Body of pancreas (tissue), 4 donors: ENCODE results near the gene AXL. TPM values are rescaled to one million over a fixed set of nuclear protein-coding genes. Genes with fewer than 3 reads are reported as not detected.

ENCODE experiments used
- ATAC-seq: fragments of 150-250 bp; one replicate; pipeline ENCODE4 v1.9.1; 2016
- DNase-seq, 4 donors: peaks; one replicate each; pipeline ENCODE4 v3.0.0-alpha.2; 2019
- H3K27ac ChIP-seq, 4 donors: fragments of 200-600 bp; sonication (generic); 1 replicate in 3 of 4; 2 replicates in 1 of 4; pipeline versions ENCODE4 v1.5.1 to v1.6.1; 2016 to 2019; ENCODE audit warnings: mild to moderate bottlenecking in 1 of 4, mixed read lengths in 1 of 4, moderate library complexity in 1 of 4
- H3K27me3 ChIP-seq, 2 donors: fragments of 200-600 bp; sonication (generic); one replicate each; pipeline ENCODE4 v1.6.0; 2016; ENCODE audit warnings: mild to moderate bottlenecking in 1 of 2
- H3K36me3 ChIP-seq, 2 donors: fragments of 200-600 bp; sonication (generic); replicated peaks in 1 of 2; 2 replicates each; pipeline ENCODE4 v1.5.1; 2016; ENCODE audit warnings: low read depth in 2 of 2; ENCODE audit not compliant: insufficient read depth in 1 of 2
- H3K4me1 ChIP-seq: fragments of 200-600 bp; sonication (generic); one replicate; pipeline ENCODE4 v1.6.0; 2016
- H3K4me3 ChIP-seq, 2 donors: fragments of 200-600 bp; sonication (generic); 1 replicate in 1 of 2; 2 replicates in 1 of 2; pipeline ENCODE4 v1.5.1; 2016 to 2019
- H3K9me3 ChIP-seq, 3 donors: fragments of 200-600 bp; sonication (generic); 1 replicate in 2 of 3; 2 replicates in 1 of 3; pipeline ENCODE4 v1.5.1; 2016
- CTCF ChIP-seq, 7 experiments: fragments of 450-650 bp in 4 of 7; fragments of 200-600 bp in 3 of 7; sonication (generic) in 3 of 7; IDR thresholded peaks; one replicate each; pipeline ENCODE4 v1.5.1; 2016 to 2019; ENCODE audit warnings: antibody characterized with exemption in 7 of 7
- POLR2A ChIP-seq, 3 donors: fragments of 450-650 bp; IDR thresholded peaks; one replicate each; pipeline ENCODE4 v1.6.1; 2016; ENCODE audit warnings: antibody characterized with exemption in 3 of 3, mild to moderate bottlenecking in 2 of 3
- WGBS, 2 donors: methylation state at CpG; one replicate each; pipeline ENCODE4 v1.1.5; 2017; 5-methylcytosine and 5-hydroxymethylcytosine counted together
- intact Hi-C: fragments of 100-400 bp; cut with DNase I; formaldehyde crosslinking; loops from one replicate; pipeline ENCODE4 v1.15.1; 2023
- total RNA-seq, 2 donors: library from RNA; depleted of rRNA; stranded (reverse); fragments of >200 nt; gene quantifications; one replicate each; pipeline ENCODE4 v1.1.0, GENCODE V29; 2016

The AXL gene
- total RNA-seq, 2 donors from 2014 or later, result 14.2 to 15.0 TPM

- 52 to 55% methylated on average over 8 of the region's 8 CpGs for WGBS, 2 donors
- no peak for TF ChIP-seq CTCF (IDR thresholded peaks at IDR 0.05)
- TF ChIP-seq POLR2A (IDR thresholded peaks at IDR 0.05), result no peak
- Histone ChIP-seq H3K4me1 (peaks cover 2% of the 10 kb centered on the region), H3K9me3 (no peaks in the 10 kb centered on the region), H3K27ac (no peak overlapping the region), H3K4me3 (no peak overlapping the region), H3K36me3 (no peaks in the 10 kb centered on the region), H3K27me3 (peaks cover 0 to 18% of the 10 kb centered on the region in 2 donors)
- ATAC-seq (no peak), DNase-seq (no peak)
- intact Hi-C loops, result no loop called here
Measured at GRCh38 chr19:41186971-41187883, 31.8 kb upstream of the AXL start.

- H3K4me1 ChIP-seq, result peaks cover 8% of the 10 kb centered on the region
- ATAC-seq (no peak), DNase-seq (no peak)
- no peaks in the 10 kb centered on the region for H3K36me3 ChIP-seq
- TF ChIP-seq CTCF (IDR thresholded peaks at IDR 0.05) (no peak), POLR2A (IDR thresholded peaks at IDR 0.05) (no peak)
- WGBS, 2 donors, result 65 to 66% methylated on average over 3 of the region's 3 CpGs
- H3K27me3 ChIP-seq, result peaks cover 0 to 24% of the 10 kb centered on the region in 2 donors
- H3K9me3 ChIP-seq, result no peaks in the 10 kb centered on the region
- intact Hi-C loops, result no loop called here
- no peak overlapping the region for H3K27ac ChIP-seq
- no peak overlapping the region for H3K4me3 ChIP-seq
Measured at GRCh38 chr19:41187884-41188279, 31.1 kb upstream of the AXL start.

- no peak overlapping the region for H3K4me3 ChIP-seq
- intact Hi-C loops, result no loop called here
- no peaks in the 10 kb centered on the region for H3K9me3 ChIP-seq
- TF ChIP-seq CTCF (IDR thresholded peaks at IDR 0.05) (no peak), POLR2A (IDR thresholded peaks at IDR 0.05) (no peak)
- H3K36me3 ChIP-seq, result no peaks in the 10 kb centered on the region
- 49 to 51% methylated on average over 8 of the region's 8 CpGs for WGBS, 2 donors
- no peak for ATAC-seq
- no peak overlapping the region for H3K27ac ChIP-seq
- DNase-seq, result no peak
- peaks cover 13% of the 10 kb centered on the region for H3K4me1 ChIP-seq
- peaks cover 0 to 36% of the 10 kb centered on the region in 2 donors for H3K27me3 ChIP-seq
Measured at GRCh38 chr19:41189425-41190065, 29.5 kb upstream of the AXL start.

GRCh38 chr19:41192574-41193429 lies 26.2 kb upstream of the AXL start, which contains the start of gene CYP2S1:
Gene CYP2S1 (plus strand): TSS chr19:41193219. CDS start chr19:41193265, 46 bp downstream.
- 2 to 4% methylated on average over 9 to 47 of the region's 58 CpGs for WGBS, 2 donors
- no peak within 1 kb of the TSS for H3K27ac ChIP-seq
- intact Hi-C loops, result no loop called here
- ATAC-seq, result peak; percentile 30
- H3K27me3 ChIP-seq, result peaks cover 0 to 36% of the 10 kb centered on the region in 2 donors
- no peak for TF ChIP-seq CTCF (IDR thresholded peaks at IDR 0.05)
- no peak for TF ChIP-seq POLR2A (IDR thresholded peaks at IDR 0.05)
- H3K9me3 ChIP-seq, result no peaks in the 10 kb centered on the region
- H3K4me1 ChIP-seq, result peaks cover 13% of the 10 kb centered on the region
- no peaks in the 10 kb centered on the region for H3K36me3 ChIP-seq
- DNase-seq, result peak in 1 of 4 donors; percentile 19
- H3K4me3 ChIP-seq, result no peak within 1 kb of the TSS
